Lower leg skin (tissue), 3 donors: Measurements from ENCODE around the gene MRPL57.

ENCODE experiments used
- POLR2A ChIP-seq, 2 donors: fragments of 450-650 bp; IDR thresholded peaks; one replicate each; pipeline ENCODE4 v1.6.1; 2016 to 2017; ENCODE audit warnings: antibody characterized with exemption in 2 of 2, mild to moderate bottlenecking in 1 of 2, moderate library complexity in 1 of 2
- TF ChIP-seq, protein P1 (sequence below), 3 donors: fragments of 450-650 bp; IDR thresholded peaks; one replicate each; pipeline ENCODE4 v1.5.1; 2016; ENCODE audit warnings: antibody characterized with exemption in 3 of 3, mild to moderate bottlenecking in 3 of 3, moderate library complexity in 2 of 3

DNA sequence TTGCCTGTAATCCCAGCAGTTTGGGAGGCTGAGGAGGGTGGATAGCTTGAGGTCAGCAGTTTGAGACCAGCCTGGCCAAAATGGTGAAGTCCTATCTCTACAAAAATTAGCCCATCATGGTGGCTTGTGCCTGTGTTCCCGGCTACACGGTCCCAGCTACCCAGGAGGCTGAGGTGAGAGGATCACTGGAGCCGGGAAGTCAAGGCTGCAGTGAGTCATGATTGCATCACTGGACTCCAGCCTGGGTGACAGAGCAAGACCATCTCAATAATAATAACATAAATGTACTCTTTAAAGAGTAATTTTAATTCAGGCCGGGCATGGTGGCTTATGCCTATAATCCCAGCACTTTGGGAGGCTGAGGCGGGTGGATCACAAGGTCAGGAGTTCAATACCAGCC, 38.8 kb upstream of the MRPL57 start:
- TF ChIP-seq, protein P1, sequence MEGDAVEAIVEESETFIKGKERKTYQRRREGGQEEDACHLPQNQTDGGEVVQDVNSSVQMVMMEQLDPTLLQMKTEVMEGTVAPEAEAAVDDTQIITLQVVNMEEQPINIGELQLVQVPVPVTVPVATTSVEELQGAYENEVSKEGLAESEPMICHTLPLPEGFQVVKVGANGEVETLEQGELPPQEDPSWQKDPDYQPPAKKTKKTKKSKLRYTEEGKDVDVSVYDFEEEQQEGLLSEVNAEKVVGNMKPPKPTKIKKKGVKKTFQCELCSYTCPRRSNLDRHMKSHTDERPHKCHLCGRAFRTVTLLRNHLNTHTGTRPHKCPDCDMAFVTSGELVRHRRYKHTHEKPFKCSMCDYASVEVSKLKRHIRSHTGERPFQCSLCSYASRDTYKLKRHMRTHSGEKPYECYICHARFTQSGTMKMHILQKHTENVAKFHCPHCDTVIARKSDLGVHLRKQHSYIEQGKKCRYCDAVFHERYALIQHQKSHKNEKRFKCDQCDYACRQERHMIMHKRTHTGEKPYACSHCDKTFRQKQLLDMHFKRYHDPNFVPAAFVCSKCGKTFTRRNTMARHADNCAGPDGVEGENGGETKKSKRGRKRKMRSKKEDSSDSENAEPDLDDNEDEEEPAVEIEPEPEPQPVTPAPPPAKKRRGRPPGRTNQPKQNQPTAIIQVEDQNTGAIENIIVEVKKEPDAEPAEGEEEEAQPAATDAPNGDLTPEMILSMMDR (IDR thresholded peaks at IDR 0.05) = no peak
- no peak for TF ChIP-seq POLR2A (IDR thresholded peaks at IDR 0.05)
